ENCODE measurements around the gene PRIM2.
"Not testable (repeated sequence)": the region's sequence is repeated elsewhere in the genome, so short reads cannot be mapped to it uniquely, and the experiment has no call there.

- not testable (repeated sequence) for TF ChIP-seq ZFP3 (CRISPR knock-in tag; IDR thresholded peaks at IDR 0.05); RARB (CRISPR knock-in tag; IDR thresholded peaks at IDR 0.05); CSDC2 (CRISPR knock-in tag; IDR thresholded peaks at IDR 0.05); ZNF70 (CRISPR knock-in tag; IDR thresholded peaks at IDR 0.05); BACH2 (CRISPR knock-in tag; IDR thresholded peaks at IDR 0.05; ENCODE audit: borderline replicate concordance); GLIS3 (CRISPR knock-in tag; IDR thresholded peaks at IDR 0.05); ESRRG (CRISPR knock-in tag; IDR thresholded peaks at IDR 0.05); ZFP30 (CRISPR knock-in tag; IDR thresholded peaks at IDR 0.05); ZNF565 (CRISPR knock-in tag; conservative IDR thresholded peaks at IDR 0.05; ENCODE audit: low read depth); PATZ1 (CRISPR knock-in tag; IDR thresholded peaks at IDR 0.05; ENCODE audit: borderline replicate concordance)
These were observed 199.3 kb downstream of the PRIM2 start for GRCh38 chr6:57516776-57517175.
